ENCODE measurements around the gene KLHL18. TPM values are rescaled to one million over a fixed set of nuclear protein-coding genes. Genes with fewer than 3 reads are reported as not detected.
"Not testable (repeated sequence)": the region's sequence is repeated elsewhere in the genome, so short reads cannot be mapped to it uniquely, and the experiment has no call there.

The KLHL18 gene
- total RNA-seq, 1 donor from 2014 or later: 23.5 TPM

- Histone ChIP-seq H3K9me3 (no peaks in the 10 kb centered on the region), H3K4me3 (no peak overlapping the region), H3K36me3 (no peaks in the 10 kb centered on the region), H3K4me1 (peaks cover 20% of the 10 kb centered on the region), H3K27ac (no peak overlapping the region), H3K27me3 (no peaks in the 10 kb centered on the region)
- TF ChIP-seq CTCF (IDR thresholded peaks at IDR 0.05): no peak
- intact Hi-C loops (cut with DNase I): no loop called here
- DNase-seq: no peak
- ATAC-seq: no peak
These were observed 2.2 kb upstream of the KLHL18 start for GRCh38 chr3:47280519-47280918.

DNA sequence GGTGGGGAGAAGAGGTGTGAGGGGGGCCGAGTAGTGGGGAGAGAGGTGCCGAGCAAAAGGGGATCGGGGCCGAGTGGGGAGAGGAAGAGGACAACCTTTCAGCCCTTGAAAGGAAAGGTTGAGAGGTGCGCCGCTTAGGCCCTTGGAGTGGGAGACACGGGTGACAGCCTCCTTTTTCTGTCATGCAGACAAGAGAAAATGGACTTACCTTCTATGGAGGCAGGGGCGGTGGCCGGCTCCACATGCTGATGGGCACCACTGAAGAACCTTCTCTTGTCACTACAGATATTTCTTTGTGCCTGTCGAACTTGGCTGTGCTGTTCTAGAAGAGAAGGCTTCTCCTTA is 421 bp downstream of the KLHL18 start:
- no peak for DNase-seq
- H3K4me1 ChIP-seq: peaks cover 23% of the 10 kb centered on the region
- ATAC-seq: no peak
- no peaks in the 10 kb centered on the region for H3K9me3 ChIP-seq
- intact Hi-C loops (cut with DNase I): no loop called here
- H3K27ac ChIP-seq: peak overlapping the region; percentile 96
- H3K4me3 ChIP-seq: peak overlapping the region; percentile 81
- peaks cover 9% of the 10 kb centered on the region for H3K36me3 ChIP-seq
- TF ChIP-seq CTCF (IDR thresholded peaks at IDR 0.05): no peak
- no peaks in the 10 kb centered on the region for H3K27me3 ChIP-seq

GRCh38 chr3:47283591-47284364 is 1.0 kb downstream of the KLHL18 start:
- Histone ChIP-seq H3K36me3 (peaks cover 15% of the 10 kb centered on the region), H3K4me3 (peak overlapping the region; percentile 81), H3K4me1 (peaks cover 23% of the 10 kb centered on the region), H3K9me3 (no peaks in the 10 kb centered on the region), H3K27ac (peak overlapping the region; percentile 96), H3K27me3 (no peaks in the 10 kb centered on the region)
- no peak for DNase-seq
- intact Hi-C loops (cut with DNase I): no loop called here
- ATAC-seq: no peak
- no peak for TF ChIP-seq CTCF (IDR thresholded peaks at IDR 0.05)

- Histone ChIP-seq H3K4me3 (no peak overlapping the region), H3K9me3 (no peaks in the 10 kb centered on the region), H3K36me3 (peaks cover 21% of the 10 kb centered on the region), H3K4me1 (peaks cover 15% of the 10 kb centered on the region), H3K27ac (no peak overlapping the region), H3K27me3 (no peaks in the 10 kb centered on the region)
- TF ChIP-seq CTCF (IDR thresholded peaks at IDR 0.05): no peak
- ATAC-seq (peak; percentile 50), DNase-seq (no peak)
- intact Hi-C loops (cut with DNase I): no loop called here
These were observed 6.5 kb downstream of the KLHL18 start for GRCh38 chr3:47288966-47289910.

DNA sequence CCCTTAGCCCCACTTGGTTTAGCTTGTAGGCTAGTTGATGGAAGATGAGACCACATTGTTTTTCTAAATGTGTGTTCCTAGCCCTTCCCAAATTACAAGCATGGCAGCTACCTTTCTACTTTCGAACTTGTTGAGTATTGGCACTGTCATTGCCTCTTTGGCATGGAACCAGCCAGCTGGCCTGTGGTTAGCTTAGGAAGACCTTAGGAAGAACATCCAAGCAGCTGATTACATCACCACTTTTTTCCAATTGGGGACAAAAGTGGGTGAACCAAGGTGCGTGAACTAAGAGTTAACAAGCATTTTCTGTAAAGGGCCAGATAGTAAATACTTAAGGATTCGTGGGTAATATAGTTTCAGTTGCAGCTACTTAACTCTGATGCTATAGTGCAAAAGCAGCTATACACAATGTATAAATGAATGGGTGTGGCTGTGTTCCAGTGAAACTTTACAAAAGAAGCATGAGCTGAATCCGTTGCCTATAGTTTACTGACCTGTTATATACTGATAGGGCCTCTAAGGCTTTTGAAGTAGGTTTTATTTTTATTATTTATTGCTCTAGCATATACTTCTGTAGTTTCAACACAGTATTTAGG is 8.5 kb downstream of the KLHL18 start:
- ATAC-seq (no peak), DNase-seq (no peak)
- Histone ChIP-seq H3K36me3 (peaks cover 27% of the 10 kb centered on the region), H3K4me1 (no peaks in the 10 kb centered on the region), H3K27me3 (no peaks in the 10 kb centered on the region), H3K27ac (no peak overlapping the region), H3K9me3 (no peaks in the 10 kb centered on the region), H3K4me3 (no peak overlapping the region)
- intact Hi-C loops (cut with DNase I): no loop called here
- TF ChIP-seq CTCF (IDR thresholded peaks at IDR 0.05): no peak

- H3K4me1 ChIP-seq; H3K4me3 ChIP-seq; intact Hi-C loops (cut with DNase I); H3K9me3 ChIP-seq; H3K27me3 ChIP-seq; DNase-seq; ATAC-seq; H3K27ac ChIP-seq: not testable (repeated sequence)
- H3K36me3 ChIP-seq: peaks cover 27% of the 10 kb centered on the region
These were observed 9.1 kb downstream of the KLHL18 start for GRCh38 chr3:47291754-47292420.
